Endothelial cell of umbilical vein (primary cell): ENCODE measurements around the gene HOXB4. TPM values are rescaled to one million over a fixed set of nuclear protein-coding genes. Genes with fewer than 3 reads are reported as not detected.

Experiments
- BruUV-seq: library from RNA; stranded (reverse); fragments of 400-500 nt; replicated peaks from 2 replicates; lab custom pipeline; 2021; lab: Mats Ljungman, UMichigan
- CTCF ChIA-PET: fragments of 300-600, 350-600 bp; sonication (Branson Sonifier 250); formaldehyde crosslinking; loops from one replicate; lab custom pipeline; 2021; ENCODE audit warnings: antibody characterized with exemption, inconsistent platforms; lab: Charles Lee
- POLR2A ChIA-PET: fragments of 300-600, 350-600 bp; sonication (Branson Sonifier 250); formaldehyde crosslinking; loops from one replicate; lab custom pipeline; 2021; ENCODE audit warnings: antibody characterized with exemption, inconsistent platforms; lab: Charles Lee
- DNase-seq: peaks from one replicate; pipeline ENCODE4 v3.0.0-alpha.2; 2011; ENCODE audit warnings: low read depth, low spot score
- FAIRE-seq: peaks from 2 replicates; lab custom pipeline; 2011; peaks lifted over from hg19 to GRCh38; lab: Jason Lieb, UNC
- H2AFZ ChIP-seq: 2 replicates; pipeline ENCODE4 v1.6.0; 2012; ENCODE audit warnings: low read depth, low read length, control low read depth, inconsistent platforms
- H3K27ac ChIP-seq: 2 replicates; pipeline ENCODE4 v1.5.1; 2011; ENCODE audit warnings: low read depth, mild to moderate bottlenecking, control low read depth, low read length, moderate library complexity; ENCODE audit not compliant: insufficient read depth
- H3K27me3 ChIP-seq, 2 experiments: 2 replicates each; pipeline versions ENCODE4 v1.6.0 to v1.6.1; 2011; ENCODE audit warnings: low read length in 2 of 2, mixed read lengths in 1 of 2; ENCODE audit not compliant: control insufficient read depth in 2 of 2, insufficient read depth in 2 of 2
- H3K36me3 ChIP-seq, 2 experiments: 2 replicates in 1 of 2; 3 replicates in 1 of 2; pipeline ENCODE4 v1.5.1; 2011; ENCODE audit warnings: low read length in 2 of 2, mild to moderate bottlenecking in 1 of 2, moderate library complexity in 1 of 2; ENCODE audit not compliant: control insufficient read depth in 2 of 2, insufficient read depth in 2 of 2; ENCODE audit errors: extremely low read depth in 1 of 2
- H3K4me1 ChIP-seq: 3 replicates; pipeline ENCODE4 v1.5.1; 2011; ENCODE audit warnings: mild to moderate bottlenecking, low read length; ENCODE audit not compliant: control insufficient read depth, insufficient read depth; ENCODE audit errors: extremely low read depth
- H3K4me2 ChIP-seq: 2 replicates; pipeline ENCODE4 v1.6.1; 2011; ENCODE audit warnings: low read length, control low read depth, mixed read lengths; ENCODE audit not compliant: insufficient read depth
- H3K4me3 ChIP-seq, 3 experiments: fragments of 200-600 bp in 1 of 3; sonication (generic), shearing (Covaris generic) in 1 of 3; replicated peaks in 1 of 3; 2 replicates each; pipeline ENCODE4 v1.5.1; 2011 to 2016; ENCODE audit warnings: control low read depth in 3 of 3, low read length in 3 of 3, mild to moderate bottlenecking in 2 of 3, inconsistent platforms in 1 of 3, low read depth in 1 of 3, moderate library complexity in 1 of 3; ENCODE audit not compliant: insufficient read depth in 1 of 3
- H3K79me2 ChIP-seq: 2 replicates; pipeline ENCODE4 v1.6.0; 2012; ENCODE audit warnings: low read length, inconsistent platforms; ENCODE audit not compliant: control insufficient read depth, insufficient read depth
- H3K9ac ChIP-seq: replicated peaks from 2 replicates; pipeline ENCODE3; 2011; ENCODE audit warnings: low read length, control low read depth; ENCODE audit not compliant: insufficient read depth; ENCODE audit errors: extremely low read depth
- H3K9me1 ChIP-seq: replicated peaks from 3 replicates; pipeline ENCODE4 v1.6.0; 2011; ENCODE audit warnings: mild to moderate bottlenecking, low read length; ENCODE audit not compliant: control insufficient read depth, insufficient read depth; ENCODE audit errors: extremely low read depth
- H3K9me3 ChIP-seq: replicated peaks from 2 replicates; pipeline ENCODE4 v1.5.1; 2012; ENCODE audit warnings: low read length, inconsistent platforms; ENCODE audit not compliant: control insufficient read depth, insufficient read depth
- H4K20me1 ChIP-seq: replicated peaks from 2 replicates; pipeline ENCODE3; 2011; ENCODE audit warnings: mild to moderate bottlenecking, low read length; ENCODE audit not compliant: control insufficient read depth, insufficient read depth; ENCODE audit errors: extremely low read depth
- CTCF ChIP-seq, 2 donors: IDR thresholded peaks; 1 replicate in 1 of 2; 2 replicates in 1 of 2; pipeline ENCODE4 v1.5.1; 2011; ENCODE audit warnings: low read length in 2 of 2, mild to moderate bottlenecking in 2 of 2, moderate library complexity in 2 of 2, control low read depth in 1 of 2, inconsistent platforms in 1 of 2, low read depth in 1 of 2; ENCODE audit not compliant: insufficient read depth in 1 of 2; ENCODE audit errors: extremely low read depth in 1 of 2
- EZH2 ChIP-seq: IDR thresholded peaks from 2 replicates; pipeline ENCODE4 v1.6.1; 2012; ENCODE audit warnings: borderline replicate concordance, low read depth, mild to moderate bottlenecking, moderate library complexity, low read length, inconsistent platforms; ENCODE audit not compliant: severe bottlenecking
- FOS ChIP-seq: IDR thresholded peaks from 2 replicates; pipeline ENCODE4 v1.6.1; 2011; ENCODE audit warnings: mild to moderate bottlenecking, low read length, moderate library complexity, borderline replicate concordance; ENCODE audit not compliant: insufficient read depth
- GATA2 ChIP-seq: IDR thresholded peaks from 2 replicates; pipeline ENCODE4 v1.7.0; 2011; ENCODE audit warnings: low read depth, mild to moderate bottlenecking, moderate library complexity, mixed read lengths, low read length; ENCODE audit not compliant: insufficient read length, insufficient read depth
- JUN ChIP-seq: IDR thresholded peaks from 2 replicates; pipeline ENCODE4 v1.6.1; 2011; ENCODE audit warnings: borderline replicate concordance, low read depth; ENCODE audit not compliant: insufficient read length, insufficient read depth
- MAX ChIP-seq: IDR thresholded peaks from 2 replicates; pipeline ENCODE4 v1.6.1; 2011; ENCODE audit not compliant: insufficient read depth, insufficient read length
- MYC ChIP-seq: IDR thresholded peaks from one replicate; pipeline ENCODE4 v1.6.1; 2011; ENCODE audit warnings: mild to moderate bottlenecking, low read depth, low read length
- POLR2A ChIP-seq: IDR thresholded peaks from 2 replicates; pipeline ENCODE4 v1.6.1; 2012; ENCODE audit warnings: low read depth, mild to moderate bottlenecking, control low read depth, low read length
- POLR2AphosphoS5 ChIP-seq: IDR thresholded peaks from 2 replicates; pipeline ENCODE4 v1.6.1; 2012; ENCODE audit warnings: low read depth, mild to moderate bottlenecking, control low read depth, low read length, moderate library complexity; ENCODE audit not compliant: insufficient read depth
- dilution Hi-C: fragments of 300-500 bp; cut with MboI; formaldehyde crosslinking; loops from one replicate; pipeline ENCODE4 v1.15.0; 2019; ENCODE audit warnings: low sequenced_read_pairs; ENCODE audit not compliant: extremely low pct_ligation_motif_present
- intact Hi-C: fragments of 100-400 bp; cut with micrococcal nuclease; formaldehyde crosslinking; loops from one replicate; pipeline ENCODE4 v1.10.0; 2022
- polyA plus RNA-seq, 4 experiments: library from polyadenylated mRNA; depleted of rRNA in 3 of 4; stranded (reverse) in 3 of 4; unstranded in 1 of 4; fragments of >200 nt; gene quantifications; 2 replicates each; pipeline versions ENCODE4 v1.2.1 to v1.2.3, GENCODE V29; 2011 to 2012; ENCODE audit warnings: missing spikeins in 1 of 4
- total RNA-seq: library from RNA; stranded (reverse); gene quantifications from 2 replicates; pipeline ENCODE4 v1.2.3, GENCODE V29; 2021

The HOXB4 gene
- total and polyA plus RNA-seq, 2 donors (not counting 3 experiments of a cell fraction or from before 2014, with no cell fraction given): 4.6 to 13.1 TPM

- peaks cover 94% of the 10 kb centered on the region for H3K79me2 ChIP-seq
- H3K9ac ChIP-seq: peak overlapping the region; percentile 29
- intact Hi-C loops: loop anchor here (1.0 kb wide), 1 partner anchor 31 kb away; no protein-coding TSS in a partner anchor
- TF ChIP-seq MYC (no peak), GATA2 (no peak), POLR2A (no peak), EZH2 (no peak), FOS (no peak), JUN (no peak), MAX (no peak), POLR2AphosphoS5 (no peak), CTCF (IDR thresholded peaks at IDR 0.05; ENCODE audit: extremely low read depth in 1 of 2, insufficient read depth in 1 of 2, low read depth in 1 of 2, low read length in 2 of 2) (no peak)
- ChIA-PET CTCF (interaction anchor here (0.7 to 2.4 kb wide), 3 partner anchors 19 to 222 kb away, joined by 3 to 9 read pairs (median 4); no protein-coding TSS in a partner anchor), POLR2A (no interaction called here)
- peak; percentile 38 for FAIRE-seq
- H3K27me3 ChIP-seq: no peaks in the 10 kb centered on the region
- H3K27ac ChIP-seq: peak overlapping the region; percentile 47
- H3K9me1 ChIP-seq: no peaks in the 10 kb centered on the region
- DNase-seq: peak; percentile 53
- H3K4me1 ChIP-seq: peaks cover 80% of the 10 kb centered on the region
- H3K4me3 ChIP-seq: peak overlapping the region in 2 of 3 experiments; percentile 9 to 46
- no peaks in the 10 kb centered on the region for H3K9me3 ChIP-seq
- BruUV-seq: no TSS peak
- H3K36me3 ChIP-seq: peaks cover 0 to 3% of the 10 kb centered on the region in 2 experiments
- dilution Hi-C loops: no loop called here
- H3K4me2 ChIP-seq: peak overlapping the region; percentile 81
- no peak overlapping the region for H2AFZ ChIP-seq
- no peaks in the 10 kb centered on the region for H4K20me1 ChIP-seq
These were observed 3.0 kb downstream of the HOXB4 start for GRCh38 chr17:48575066-48575582.
